Measurements from ENCODE around the gene ZCRB1. TPM values are rescaled to one million over a fixed set of nuclear protein-coding genes. Genes with fewer than 3 reads are reported as not detected.

The ZCRB1 gene, protein sequence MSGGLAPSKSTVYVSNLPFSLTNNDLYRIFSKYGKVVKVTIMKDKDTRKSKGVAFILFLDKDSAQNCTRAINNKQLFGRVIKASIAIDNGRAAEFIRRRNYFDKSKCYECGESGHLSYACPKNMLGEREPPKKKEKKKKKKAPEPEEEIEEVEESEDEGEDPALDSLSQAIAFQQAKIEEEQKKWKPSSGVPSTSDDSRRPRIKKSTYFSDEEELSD
- total RNA-seq: 40.2 and 42.2 TPM in 2 replicates

DNA sequence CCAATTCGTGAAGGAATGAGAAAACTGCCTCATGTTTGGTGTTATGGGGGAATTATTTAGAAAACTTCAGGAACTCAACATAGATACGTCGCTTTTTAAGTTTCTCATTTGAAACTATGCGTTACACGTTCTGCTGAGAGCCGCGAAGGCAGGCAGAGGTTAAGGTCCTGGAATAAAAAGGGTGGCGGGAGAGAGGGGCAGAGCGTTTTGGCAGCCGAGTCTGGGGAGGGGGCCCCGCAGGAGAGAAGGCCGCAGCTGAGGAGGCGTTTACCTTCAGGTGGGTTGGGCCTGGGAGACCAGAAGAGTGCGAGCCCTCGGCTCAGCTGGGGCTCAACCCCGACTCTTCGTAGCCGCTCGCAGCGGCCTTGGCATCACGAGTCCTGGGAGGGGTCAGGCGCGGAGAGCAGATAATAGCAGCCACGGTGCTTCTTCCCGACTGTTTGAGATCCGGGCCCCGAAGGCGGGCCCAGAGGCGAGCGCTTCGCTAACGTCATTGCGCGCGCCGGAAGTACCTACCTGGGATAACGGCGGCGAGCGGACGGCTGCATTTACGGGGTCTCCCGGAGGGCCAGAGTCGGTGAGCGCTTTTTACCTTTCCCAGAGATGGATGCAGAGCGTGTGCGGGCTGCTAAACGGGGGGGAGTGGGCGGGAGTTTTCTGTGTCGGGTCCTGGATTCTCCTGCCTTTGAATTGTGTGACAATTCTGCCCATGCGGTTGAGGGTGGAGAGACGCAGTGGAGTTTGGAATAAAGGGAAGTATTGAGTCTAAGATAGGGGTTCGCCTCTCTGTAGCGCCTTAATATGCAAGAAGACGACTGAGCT lies at the start of gene ZCRB1, which contains the start of gene PPHLN1:
TSS of gene ZCRB1 (minus strand) at position 442 of the 822 bp plus-strand sequence. CDS start 1,992 bp downstream, outside the sequence.
TSS of gene PPHLN1 (plus strand) at position 515 of the 822 bp plus-strand sequence. CDS start 9,736 bp downstream, outside the sequence.
- peak; percentile 89 for DNase-seq (ENCODE audit: low read depth)
- H3K4me3 ChIP-seq (ENCODE audit: low read depth, low read length): peak within 1 kb of the TSS; percentile 89
- TF ChIP-seq, protein P1, sequence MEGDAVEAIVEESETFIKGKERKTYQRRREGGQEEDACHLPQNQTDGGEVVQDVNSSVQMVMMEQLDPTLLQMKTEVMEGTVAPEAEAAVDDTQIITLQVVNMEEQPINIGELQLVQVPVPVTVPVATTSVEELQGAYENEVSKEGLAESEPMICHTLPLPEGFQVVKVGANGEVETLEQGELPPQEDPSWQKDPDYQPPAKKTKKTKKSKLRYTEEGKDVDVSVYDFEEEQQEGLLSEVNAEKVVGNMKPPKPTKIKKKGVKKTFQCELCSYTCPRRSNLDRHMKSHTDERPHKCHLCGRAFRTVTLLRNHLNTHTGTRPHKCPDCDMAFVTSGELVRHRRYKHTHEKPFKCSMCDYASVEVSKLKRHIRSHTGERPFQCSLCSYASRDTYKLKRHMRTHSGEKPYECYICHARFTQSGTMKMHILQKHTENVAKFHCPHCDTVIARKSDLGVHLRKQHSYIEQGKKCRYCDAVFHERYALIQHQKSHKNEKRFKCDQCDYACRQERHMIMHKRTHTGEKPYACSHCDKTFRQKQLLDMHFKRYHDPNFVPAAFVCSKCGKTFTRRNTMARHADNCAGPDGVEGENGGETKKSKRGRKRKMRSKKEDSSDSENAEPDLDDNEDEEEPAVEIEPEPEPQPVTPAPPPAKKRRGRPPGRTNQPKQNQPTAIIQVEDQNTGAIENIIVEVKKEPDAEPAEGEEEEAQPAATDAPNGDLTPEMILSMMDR (IDR thresholded peaks at IDR 0.05; ENCODE audit: insufficient read depth, low read depth, low read length): no peak

DNA sequence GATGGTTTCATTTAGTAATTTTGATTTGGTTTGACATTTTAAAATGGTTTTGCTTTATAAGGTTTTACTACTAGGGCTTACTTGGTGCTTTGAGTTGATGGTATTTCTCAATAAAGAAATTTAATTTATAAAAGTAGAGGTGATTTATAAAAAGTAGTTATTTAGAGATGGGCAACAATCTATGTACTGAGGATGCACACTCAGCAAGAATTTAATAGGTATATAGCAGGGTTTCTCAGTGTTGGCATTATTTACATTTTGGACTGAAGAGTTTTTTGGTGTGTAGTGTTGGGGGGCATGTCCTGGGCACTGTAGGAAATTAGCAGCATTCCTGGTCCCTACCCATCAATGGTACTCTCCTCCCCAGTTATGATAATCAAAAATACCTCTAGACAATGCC lies 47.8 kb upstream of the ZCRB1 start:
- DNase-seq (ENCODE audit: low read depth): no peak
- TF ChIP-seq, protein P1 (IDR thresholded peaks at IDR 0.05; ENCODE audit: insufficient read depth, low read depth, low read length): no peak
- no peak overlapping the region for H3K4me3 ChIP-seq (ENCODE audit: low read depth, low read length)

DNA sequence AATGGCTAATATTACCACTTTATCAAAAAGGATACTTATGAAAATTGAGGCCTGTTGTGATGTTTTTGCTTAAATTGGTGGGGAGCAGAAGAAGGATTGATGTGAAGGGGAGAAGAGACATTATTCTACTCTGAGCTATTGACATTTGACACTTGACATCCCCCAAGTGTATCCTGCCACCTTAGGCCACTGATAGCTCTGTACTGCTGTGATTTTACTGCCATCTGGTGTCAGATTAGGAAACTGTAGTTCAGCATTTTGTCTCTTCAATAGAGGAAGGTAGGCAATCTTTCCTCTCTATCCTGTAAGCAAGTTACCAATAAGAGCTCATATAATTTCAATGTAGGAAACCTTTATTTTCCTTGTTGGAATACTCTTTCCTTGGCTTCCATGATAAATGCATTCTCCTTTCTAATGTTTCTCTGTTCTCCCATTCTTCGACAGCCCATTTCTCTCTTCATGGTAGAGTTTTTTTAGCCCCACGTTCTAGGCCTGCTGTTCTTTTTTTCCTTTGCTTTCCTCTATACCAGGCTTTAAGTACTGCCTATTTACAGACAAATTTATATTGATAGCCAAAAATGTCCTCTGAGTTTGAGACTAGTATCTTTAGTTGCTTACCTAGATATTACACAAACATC lies 46.4 kb upstream of the ZCRB1 start:
- H3K4me3 ChIP-seq (ENCODE audit: low read depth, low read length): no peak overlapping the region
- TF ChIP-seq, protein P1 (IDR thresholded peaks at IDR 0.05; ENCODE audit: insufficient read depth, low read depth, low read length): peak; percentile 77
- DNase-seq (ENCODE audit: low read depth): peak; percentile 53

DNA sequence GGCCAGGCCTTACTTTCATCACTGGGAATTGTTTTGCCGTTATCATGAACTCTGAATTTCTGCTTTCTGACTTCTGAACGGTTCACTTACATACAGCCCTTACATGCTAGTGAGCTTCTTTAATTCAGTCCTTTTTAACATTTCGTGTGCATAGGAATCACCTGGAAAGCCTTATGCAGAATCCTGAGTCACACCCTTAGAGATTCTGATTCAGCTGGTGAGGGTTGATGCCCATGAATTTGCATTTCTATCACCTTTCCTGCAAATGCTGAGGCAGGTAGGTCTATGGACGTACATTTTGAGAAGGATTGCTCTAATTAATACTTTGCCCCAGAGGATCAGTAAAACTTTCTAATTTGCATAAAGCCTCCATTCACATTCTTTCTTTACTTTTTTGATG lies 44.1 kb upstream of the ZCRB1 start:
- TF ChIP-seq, protein P1 (IDR thresholded peaks at IDR 0.05; ENCODE audit: insufficient read depth, low read depth, low read length): no peak
- no peak for DNase-seq (ENCODE audit: low read depth)
- no peak overlapping the region for H3K4me3 ChIP-seq (ENCODE audit: low read depth, low read length)

DNA sequence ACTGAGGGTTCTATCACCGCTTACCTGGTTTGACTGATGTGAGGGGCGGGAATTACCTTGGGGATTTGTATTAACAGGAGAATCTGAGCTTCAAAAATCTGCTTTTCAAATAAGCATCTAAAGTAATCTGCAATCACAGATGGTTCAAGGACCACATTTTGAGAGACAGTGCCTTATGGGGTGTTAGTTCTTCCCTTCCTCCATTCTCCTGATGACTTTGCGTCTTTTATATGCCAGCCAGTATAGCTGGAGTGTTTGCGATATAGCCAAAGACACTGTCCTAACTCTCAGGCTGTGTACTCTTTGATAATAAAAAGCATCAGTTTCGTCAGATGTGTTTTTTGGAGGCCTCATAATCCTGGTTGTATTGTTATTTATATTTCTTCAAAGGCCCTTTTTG lies 39.6 kb upstream of the ZCRB1 start:
- DNase-seq (ENCODE audit: low read depth): no peak
- TF ChIP-seq, protein P1 (IDR thresholded peaks at IDR 0.05; ENCODE audit: insufficient read depth, low read depth, low read length): no peak
- H3K4me3 ChIP-seq (ENCODE audit: low read depth, low read length): no peak overlapping the region

DNA sequence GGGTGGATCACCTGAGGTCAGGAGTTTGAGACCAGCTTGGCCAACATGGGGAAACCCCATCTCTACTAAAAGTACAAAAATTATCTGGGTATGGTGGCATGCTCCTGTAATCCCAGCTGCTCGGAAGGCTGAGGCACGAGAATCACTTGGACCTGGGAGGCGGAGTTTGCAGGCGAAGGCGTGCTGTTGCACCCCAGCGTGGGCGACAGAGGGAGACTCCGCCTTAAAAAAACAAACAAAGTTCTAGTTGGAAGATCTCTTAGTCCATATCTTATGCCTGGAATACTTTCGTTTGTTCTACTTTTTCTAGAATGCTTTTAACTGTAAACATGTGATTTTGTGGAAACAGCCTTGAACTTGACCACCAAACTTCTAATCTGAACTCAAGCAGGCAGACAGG lies 38.8 kb upstream of the ZCRB1 start:
- no peak for DNase-seq (ENCODE audit: low read depth)
- H3K4me3 ChIP-seq (ENCODE audit: low read depth, low read length): no peak overlapping the region
- TF ChIP-seq, protein P1 (IDR thresholded peaks at IDR 0.05; ENCODE audit: insufficient read depth, low read depth, low read length): no peak

Measured in fibroblast of villous mesenchyme (primary cell).